H9 (cell line): Measurements from ENCODE around the gene DPH5. TPM values are rescaled to one million over a fixed set of nuclear protein-coding genes. Genes with fewer than 3 reads are reported as not detected.

Experiments used
- DNase-seq: peaks from one replicate; pipeline ENCODE4 v3.0.0-alpha.2; 2017
- H2AFZ ChIP-seq: one replicate; pipeline ENCODE4 v1.6.1; 2013; ENCODE audit warnings: mild to moderate bottlenecking, low read length, control low read depth, moderate library complexity
- H2AK5ac ChIP-seq: 2 replicates; pipeline ENCODE4 v1.6.1; 2013; ENCODE audit warnings: low read length, control low read depth, mixed read lengths; ENCODE audit not compliant: insufficient read length
- H2BK120ac ChIP-seq: one replicate; pipeline ENCODE4 v1.6.1; 2013; ENCODE audit warnings: low read depth, mild to moderate bottlenecking, low read length, control low read depth, inconsistent platforms; ENCODE audit not compliant: poor library complexity, severe bottlenecking
- H2BK12ac ChIP-seq: 2 replicates; pipeline ENCODE4 v1.6.1; 2013; ENCODE audit warnings: low read length, control low read depth, mixed read lengths, low read depth; ENCODE audit not compliant: insufficient read length
- H2BK15ac ChIP-seq: 2 replicates; pipeline ENCODE4 v1.6.1; 2013; ENCODE audit warnings: low read depth, low read length, control low read depth
- H2BK20ac ChIP-seq: one replicate; pipeline ENCODE4 v1.6.1; 2013; ENCODE audit warnings: low read depth, mild to moderate bottlenecking, low read length, control low read depth, inconsistent platforms; ENCODE audit not compliant: poor library complexity, severe bottlenecking
- H2BK5ac ChIP-seq: 2 replicates; pipeline ENCODE4 v1.6.1; 2013; ENCODE audit warnings: low read length, control low read depth, mixed read lengths; ENCODE audit not compliant: insufficient read length
- H3K14ac ChIP-seq: 2 replicates; pipeline ENCODE4 v1.6.1; 2013; ENCODE audit warnings: low read length, control low read depth; ENCODE audit not compliant: insufficient read depth
- H3K18ac ChIP-seq: 2 replicates; pipeline ENCODE4 v1.6.1; 2013; ENCODE audit warnings: low read depth, mild to moderate bottlenecking, mixed read lengths, low read length, control low read depth; ENCODE audit not compliant: insufficient read length
- H3K23ac ChIP-seq: 2 replicates; pipeline ENCODE4 v1.6.1; 2013; ENCODE audit warnings: low read length, control low read depth, mixed read lengths, low read depth; ENCODE audit not compliant: insufficient read length
- H3K23me2 ChIP-seq: 2 replicates; pipeline ENCODE4 v1.6.1; 2013; ENCODE audit warnings: low read depth, mild to moderate bottlenecking, mixed read lengths, low read length, control low read depth; ENCODE audit not compliant: insufficient read length, poor library complexity, severe bottlenecking
- H3K27ac ChIP-seq: 2 replicates; pipeline ENCODE4 v1.5.1; 2013; ENCODE audit warnings: low read length, control low read depth, mixed read lengths, low read depth; ENCODE audit not compliant: insufficient read length
- H3K27me3 ChIP-seq: 2 replicates; pipeline ENCODE4 v1.6.1; 2013; ENCODE audit warnings: low read length, control low read depth, inconsistent platforms; ENCODE audit not compliant: insufficient read depth
- H3K4ac ChIP-seq: 2 replicates; pipeline ENCODE4 v1.6.1; 2013; ENCODE audit warnings: low read depth, mild to moderate bottlenecking, control low read depth, inconsistent platforms, low read length, moderate library complexity
- H3K4me1 ChIP-seq: 2 replicates; pipeline ENCODE4 v1.6.1; 2013; ENCODE audit warnings: low read length, control low read depth, inconsistent platforms; ENCODE audit not compliant: insufficient read depth
- H3K4me2 ChIP-seq: 2 replicates; pipeline ENCODE4 v1.6.1; 2013; ENCODE audit warnings: low read length, control low read depth, mixed read lengths; ENCODE audit not compliant: insufficient read length, insufficient read depth
- H3K56ac ChIP-seq: 2 replicates; pipeline ENCODE4 v1.6.1; 2013; ENCODE audit warnings: low read depth, mild to moderate bottlenecking, mixed read lengths, low read length, control low read depth; ENCODE audit not compliant: insufficient read length
- H3K79me1 ChIP-seq: 2 replicates; pipeline ENCODE4 v1.6.1; 2013; ENCODE audit warnings: low read depth, mild to moderate bottlenecking, moderate library complexity, low read length, control low read depth, inconsistent platforms; ENCODE audit not compliant: insufficient read depth, poor library complexity, severe bottlenecking
- H3K79me2 ChIP-seq: 2 replicates; pipeline ENCODE4 v1.6.1; 2013; ENCODE audit warnings: low read length, control low read depth, inconsistent platforms; ENCODE audit not compliant: insufficient read depth
- H3K9ac ChIP-seq: 2 replicates; pipeline ENCODE4 v1.6.1; 2013; ENCODE audit warnings: low read length, control low read depth, mixed read lengths; ENCODE audit not compliant: insufficient read length; ENCODE audit errors: extremely low read depth
- H3K9me3 ChIP-seq: one replicate; pipeline ENCODE4 v1.6.1; 2013; ENCODE audit warnings: low read depth, low read length, inconsistent platforms; ENCODE audit not compliant: control insufficient read depth
- H3T11ph ChIP-seq: one replicate; pipeline ENCODE4 v1.6.1; 2013; ENCODE audit warnings: mild to moderate bottlenecking, low read length, control low read depth, inconsistent platforms
- H4K20me1 ChIP-seq: one replicate; pipeline ENCODE4 v1.6.1; 2013; ENCODE audit not compliant: control insufficient read depth, insufficient read length, insufficient read depth
- H4K5ac ChIP-seq: 2 replicates; pipeline ENCODE4 v1.6.1; 2013; ENCODE audit warnings: low read depth, mild to moderate bottlenecking, mixed read lengths, low read length, control low read depth; ENCODE audit not compliant: insufficient read length
- H4K8ac ChIP-seq: replicated peaks from 2 replicates; pipeline ENCODE4 v1.6.1; 2013; ENCODE audit warnings: low read length, control low read depth, mixed read lengths, low read depth; ENCODE audit not compliant: insufficient read length
- H4K91ac ChIP-seq: 2 replicates; pipeline ENCODE4 v1.6.1; 2013; ENCODE audit warnings: low read depth, mild to moderate bottlenecking, moderate library complexity, mixed read lengths, low read length, control low read depth; ENCODE audit not compliant: insufficient read length
- H3K27ac Mint-ChIP-seq, 3 experiments: 2 replicates in 2 of 3; 3 replicates in 1 of 3; pipeline ENCODE4 v1.8.0; 2020 to 2021; ENCODE audit warnings: mixed read lengths in 3 of 3, mild to moderate bottlenecking in 1 of 3, moderate library complexity in 1 of 3
- H3K27me3 Mint-ChIP-seq: 2 replicates; pipeline ENCODE4 v1.8.0; 2021; ENCODE audit warnings: low read depth, mild to moderate bottlenecking, moderate library complexity, mixed read lengths
- H3K36me3 Mint-ChIP-seq, 3 experiments: 2 replicates in 2 of 3; 3 replicates in 1 of 3; pipeline ENCODE4 v1.8.0; 2020 to 2021; ENCODE audit warnings: low read depth in 3 of 3, mixed read lengths in 3 of 3; ENCODE audit not compliant: insufficient read depth in 1 of 3
- H3K4me1 Mint-ChIP-seq, 2 experiments: 2 replicates each; pipeline ENCODE4 v1.8.0; 2020; ENCODE audit warnings: mixed read lengths in 2 of 2
- H3K4me3 Mint-ChIP-seq, 2 experiments: 2 replicates in 1 of 2; 3 replicates in 1 of 2; pipeline ENCODE4 v1.8.0; 2020 to 2021; ENCODE audit warnings: mild to moderate bottlenecking in 2 of 2, mixed read lengths in 2 of 2, moderate library complexity in 1 of 2
- H3K9me3 Mint-ChIP-seq, 2 experiments: 2 replicates in 1 of 2; 3 replicates in 1 of 2; pipeline ENCODE4 v1.8.0; 2020; ENCODE audit warnings: mild to moderate bottlenecking in 2 of 2, mixed read lengths in 2 of 2, moderate library complexity in 1 of 2
- total RNA-seq: library from RNA; stranded (reverse); gene quantifications from 2 replicates; pipeline ENCODE4 v1.2.1, GENCODE V29; 2021
- TF ChIP-seq, protein P1 (sequence below): fragments of 200-600 bp; sonication (generic); conservative IDR thresholded peaks from 3 replicates; pipeline ENCODE4 v1.8.0; 2021; ENCODE audit warnings: antibody characterized with exemption, mild to moderate bottlenecking

The DPH5 gene
- total RNA-seq, 1 experiment from 2014 or later, result 49.4 TPM

DNA sequence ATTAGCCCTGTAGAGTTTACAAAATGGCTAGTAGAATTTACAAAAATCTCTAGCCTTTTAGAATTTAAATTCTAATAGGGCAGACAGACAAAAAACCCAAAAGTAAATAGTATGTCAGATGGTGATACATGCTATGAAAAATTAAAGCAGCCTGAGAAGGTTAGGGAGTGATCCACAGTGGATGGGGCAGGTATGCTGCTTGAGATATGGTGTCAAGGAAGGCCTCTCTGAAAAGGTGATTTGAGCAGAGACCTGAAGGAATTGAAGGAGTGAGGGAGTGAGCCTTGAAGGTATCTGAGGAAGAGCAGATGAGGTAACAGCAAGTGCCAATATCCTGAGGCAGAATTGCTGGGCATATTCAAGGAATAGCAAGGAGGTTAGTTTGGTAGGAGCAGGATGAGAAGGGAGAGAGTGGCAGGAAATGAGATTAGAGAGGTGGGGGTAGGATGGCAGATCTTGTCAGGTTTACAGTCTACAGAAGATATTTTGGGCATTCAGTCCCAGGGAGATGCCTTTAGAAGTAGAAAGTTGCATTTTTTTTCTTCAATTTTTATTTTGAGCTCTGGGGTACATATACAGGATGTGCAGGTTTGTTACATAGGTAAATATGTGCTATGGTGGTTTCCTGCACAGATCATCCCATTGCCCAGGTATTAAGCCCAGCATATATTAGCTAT, 40.8 kb upstream of the DPH5 start:
- Mint-ChIP-seq H3K4me1 (peaks cover 8 to 13% of the 10 kb centered on the region in 2 experiments), H3K9me3 (no peaks in the 10 kb centered on the region)

More for the DNA sequence above, 40.8 kb upstream of the DPH5 start:
- Histone ChIP-seq H4K91ac (no peak overlapping the region), H2BK120ac (no peak overlapping the region), H3K14ac (no peak overlapping the region), H2BK15ac (no peak overlapping the region), H3K18ac (no peak overlapping the region), H2BK20ac (no peak overlapping the region), H2AFZ (no peak overlapping the region), H3K4me2 (no peak overlapping the region), H2BK12ac (no peak overlapping the region), H3K56ac (no peak overlapping the region), H3K79me2 (no peaks in the 10 kb centered on the region), H3K23ac (no peak overlapping the region), H4K8ac (no peak overlapping the region), H4K5ac (no peak overlapping the region), H3K4me1 (no peaks in the 10 kb centered on the region), H4K20me1 (no peaks in the 10 kb centered on the region), H2AK5ac (no peak overlapping the region), H3K79me1 (no peaks in the 10 kb centered on the region), H3K27ac (no peak overlapping the region), H3K9me3 (no peaks in the 10 kb centered on the region), H2BK5ac (no peak overlapping the region), H3K9ac (no peak overlapping the region), H3K4ac (no peak overlapping the region), H3K23me2 (no peaks in the 10 kb centered on the region), H3T11ph (no peak overlapping the region), H3K27me3 (no peaks in the 10 kb centered on the region)
- DNase-seq, result no peak
- Mint-ChIP-seq H3K4me3 (no peak overlapping the region), H3K36me3 (0 out of 7 replicates have a peak, but pooled peaks cover 0 to 1% (median 0%) of the 10 kb centered on the region in 3 experiments), H3K27ac (no peak overlapping the region), H3K27me3 (no peaks in the 10 kb centered on the region)
- TF ChIP-seq, protein P1, sequence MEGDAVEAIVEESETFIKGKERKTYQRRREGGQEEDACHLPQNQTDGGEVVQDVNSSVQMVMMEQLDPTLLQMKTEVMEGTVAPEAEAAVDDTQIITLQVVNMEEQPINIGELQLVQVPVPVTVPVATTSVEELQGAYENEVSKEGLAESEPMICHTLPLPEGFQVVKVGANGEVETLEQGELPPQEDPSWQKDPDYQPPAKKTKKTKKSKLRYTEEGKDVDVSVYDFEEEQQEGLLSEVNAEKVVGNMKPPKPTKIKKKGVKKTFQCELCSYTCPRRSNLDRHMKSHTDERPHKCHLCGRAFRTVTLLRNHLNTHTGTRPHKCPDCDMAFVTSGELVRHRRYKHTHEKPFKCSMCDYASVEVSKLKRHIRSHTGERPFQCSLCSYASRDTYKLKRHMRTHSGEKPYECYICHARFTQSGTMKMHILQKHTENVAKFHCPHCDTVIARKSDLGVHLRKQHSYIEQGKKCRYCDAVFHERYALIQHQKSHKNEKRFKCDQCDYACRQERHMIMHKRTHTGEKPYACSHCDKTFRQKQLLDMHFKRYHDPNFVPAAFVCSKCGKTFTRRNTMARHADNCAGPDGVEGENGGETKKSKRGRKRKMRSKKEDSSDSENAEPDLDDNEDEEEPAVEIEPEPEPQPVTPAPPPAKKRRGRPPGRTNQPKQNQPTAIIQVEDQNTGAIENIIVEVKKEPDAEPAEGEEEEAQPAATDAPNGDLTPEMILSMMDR, result no peak
